ENCODE data around the gene FCN1.

The FCN1 gene

GRCh38 chr9:134955801-134956200, 38.1 kb upstream of the FCN1 start:
- H3K9me2 ChIP-seq (replicated peaks; ENCODE audit: low read depth, low read length): no peaks in the 10 kb centered on the region
- no peaks in the 10 kb centered on the region for H3F3A ChIP-seq (ENCODE audit: low read depth)
- H3K79me2 ChIP-seq (ENCODE audit: insufficient read depth, low read length): no peaks in the 10 kb centered on the region
- H3K4me1 ChIP-seq (ENCODE audit: insufficient read depth, low read length, poor library complexity, severe bottlenecking): no peaks in the 10 kb centered on the region
- no peaks in the 10 kb centered on the region for H3K36me3 ChIP-seq (ENCODE audit: insufficient read depth, low read length)
- H3K9ac ChIP-seq (ENCODE audit: low read depth, low read length, poor library complexity, severe bottlenecking): no peak overlapping the region
- no peaks in the 10 kb centered on the region for H4K20me1 ChIP-seq (ENCODE audit: insufficient read depth, low read length, poor library complexity, severe bottlenecking)
- no peak overlapping the region for H3K4me2 ChIP-seq (ENCODE audit: low read depth, low read length, poor library complexity, severe bottlenecking)
- H3K27me3 ChIP-seq (ENCODE audit: insufficient read depth, low read length, poor library complexity, severe bottlenecking): no peaks in the 10 kb centered on the region
- H2AFZ ChIP-seq (ENCODE audit: low read length): no peak overlapping the region
- H3K4me3 ChIP-seq (ENCODE audit: low read length, poor library complexity, severe bottlenecking): no peak overlapping the region
- TF ChIP-seq CTCF (conservative IDR thresholded peaks at IDR 0.05; ENCODE audit: low read length) (no peak), EZH2phosphoT487 (IDR thresholded peaks at IDR 0.05; ENCODE audit: borderline replicate concordance) (no peak)
- H3K9me3 ChIP-seq (ENCODE audit: insufficient read depth, low read depth, low read length): no peaks in the 10 kb centered on the region; the same call in 1 of the 2 replicates

GRCh38 chr9:134955156-134955555, 37.4 kb upstream of the FCN1 start:
- TF ChIP-seq CTCF (conservative IDR thresholded peaks at IDR 0.05; ENCODE audit: low read length) (no peak), EZH2phosphoT487 (IDR thresholded peaks at IDR 0.05; ENCODE audit: borderline replicate concordance) (no peak)

GRCh38 chr9:134951994-134952393, 34.3 kb upstream of the FCN1 start:
- no peaks in the 10 kb centered on the region for H3K27me3 ChIP-seq (ENCODE audit: insufficient read depth, low read length, poor library complexity, severe bottlenecking)
- H2AFZ ChIP-seq (ENCODE audit: low read length): no peak overlapping the region
- no peak overlapping the region for H3K4me3 ChIP-seq (ENCODE audit: low read length, poor library complexity, severe bottlenecking)
- H3K4me2 ChIP-seq (ENCODE audit: low read depth, low read length, poor library complexity, severe bottlenecking): no peak overlapping the region
- no peaks in the 10 kb centered on the region for H3K36me3 ChIP-seq (ENCODE audit: insufficient read depth, low read length)
- no peaks in the 10 kb centered on the region for H3K79me2 ChIP-seq (ENCODE audit: insufficient read depth, low read length)
- no peaks in the 10 kb centered on the region for H3F3A ChIP-seq (ENCODE audit: low read depth)
- H4K20me1 ChIP-seq (ENCODE audit: insufficient read depth, low read length, poor library complexity, severe bottlenecking): no peaks in the 10 kb centered on the region
- H3K9me3 ChIP-seq (ENCODE audit: insufficient read depth, low read depth, low read length): no peaks in the 10 kb centered on the region; the same call in 1 of the 2 replicates
- no peak overlapping the region for H3K9ac ChIP-seq (ENCODE audit: low read depth, low read length, poor library complexity, severe bottlenecking)
- TF ChIP-seq EZH2phosphoT487 (IDR thresholded peaks at IDR 0.05; ENCODE audit: borderline replicate concordance) (no peak), CTCF (conservative IDR thresholded peaks at IDR 0.05; ENCODE audit: low read length) (no peak)
- no peaks in the 10 kb centered on the region for H3K4me1 ChIP-seq (ENCODE audit: insufficient read depth, low read length, poor library complexity, severe bottlenecking)
- no peaks in the 10 kb centered on the region for H3K9me2 ChIP-seq (replicated peaks; ENCODE audit: low read depth, low read length)

More at GRCh38 chr9:134955156-134955555, 37.4 kb upstream of the FCN1 start:
- H3K4me1 ChIP-seq (ENCODE audit: insufficient read depth, low read length, poor library complexity, severe bottlenecking): no peaks in the 10 kb centered on the region
- H3K9me2 ChIP-seq (replicated peaks; ENCODE audit: low read depth, low read length): no peaks in the 10 kb centered on the region
- no peaks in the 10 kb centered on the region for H3F3A ChIP-seq (ENCODE audit: low read depth)
- H3K9me3 ChIP-seq (ENCODE audit: insufficient read depth, low read depth, low read length): no peaks in the 10 kb centered on the region; the same call in 1 of the 2 replicates
- no peaks in the 10 kb centered on the region for H3K36me3 ChIP-seq (ENCODE audit: insufficient read depth, low read length)
- H4K20me1 ChIP-seq (ENCODE audit: insufficient read depth, low read length, poor library complexity, severe bottlenecking): no peaks in the 10 kb centered on the region
- no peak overlapping the region for H3K4me2 ChIP-seq (ENCODE audit: low read depth, low read length, poor library complexity, severe bottlenecking)
- no peak overlapping the region for H3K9ac ChIP-seq (ENCODE audit: low read depth, low read length, poor library complexity, severe bottlenecking)
- no peak overlapping the region for H2AFZ ChIP-seq (ENCODE audit: low read length)
- H3K4me3 ChIP-seq (ENCODE audit: low read length, poor library complexity, severe bottlenecking): no peak overlapping the region
- no peaks in the 10 kb centered on the region for H3K27me3 ChIP-seq (ENCODE audit: insufficient read depth, low read length, poor library complexity, severe bottlenecking)
- no peaks in the 10 kb centered on the region for H3K79me2 ChIP-seq (ENCODE audit: insufficient read depth, low read length)

All from Loucy (cell line).